H1 (cell line): ENCODE measurements around the gene FAM241B.

Experiments used
- CTCF ChIP-seq, 3 experiments: IDR thresholded peaks; 1 replicate in 2 of 3; 2 replicates in 1 of 3; pipeline versions ENCODE4 v1.5.1 to v1.6.1; 2011; ENCODE audit warnings: low read length in 3 of 3, mild to moderate bottlenecking in 3 of 3, inconsistent platforms in 2 of 3, low read depth in 1 of 3, moderate library complexity in 1 of 3; ENCODE audit not compliant: insufficient read depth in 1 of 3; ENCODE audit errors: control extremely low read depth in 1 of 3
- POLR2A ChIP-seq, 2 experiments: IDR thresholded peaks; 1 replicate in 1 of 2; 2 replicates in 1 of 2; pipeline ENCODE4 v1.6.1; 2011; ENCODE audit warnings: low read depth in 2 of 2, low read length in 2 of 2, mild to moderate bottlenecking in 2 of 2; ENCODE audit errors: control extremely low read depth in 1 of 2

GRCh38 chr10:69653561-69653960, 23.5 kb downstream of the FAM241B start:
- TF ChIP-seq CTCF (IDR thresholded peaks at IDR 0.05; ENCODE audit: control extremely low read depth in 1 of 3, insufficient read depth in 1 of 3, low read depth in 1 of 3, low read length in 3 of 3) (no peak), POLR2A (IDR thresholded peaks at IDR 0.05; ENCODE audit: control extremely low read depth in 1 of 2, low read depth in 2 of 2, low read length in 2 of 2) (no peak)
